GM21528 (cell line): ENCODE measurements around the gene HIBADH.
A peak's percentile ranks its signal among the peaks of the same experiment; 100 is the strongest.
"Not testable (repeated sequence)": the region's sequence is repeated elsewhere in the genome, so short reads cannot be mapped to it uniquely, and the experiment has no call there.

Experiments
- ATAC-seq: cut with Tn5 transposase; IDR thresholded peaks from one replicate; pipeline ENCODE4 v1.9.1; 2021; ENCODE audit warnings: mild to moderate bottlenecking, moderate library complexity; ENCODE audit not compliant: unreplicated experiment, low FRiP score

HIBADH gene

DNA sequence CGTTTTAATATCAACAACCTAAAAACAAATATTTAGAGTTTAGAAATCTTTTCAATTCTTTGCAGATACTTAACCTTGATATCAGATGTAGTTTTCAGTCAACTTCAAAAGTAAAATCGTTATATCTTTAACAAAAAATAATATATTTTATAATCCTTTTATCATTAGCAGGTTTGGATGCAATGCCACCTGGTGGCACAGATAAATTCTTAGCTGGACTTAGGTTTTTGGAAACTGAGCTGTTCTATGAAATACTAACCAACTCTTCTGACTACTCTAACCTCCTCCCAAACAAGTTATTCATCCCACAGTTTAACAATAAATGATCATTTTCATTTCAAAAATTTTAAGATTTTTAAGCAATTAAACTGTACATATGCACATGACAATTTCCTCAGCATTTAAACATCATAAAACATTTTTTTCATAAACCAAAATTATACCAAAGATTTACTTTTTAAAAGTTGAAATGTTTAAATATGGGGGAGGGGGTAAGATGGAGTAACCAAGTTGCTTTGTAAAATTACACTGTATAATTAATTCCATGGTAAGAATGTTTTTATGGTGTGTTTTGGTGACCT, 56.9 kb downstream of the HIBADH start:
- no peak for ATAC-seq

DNA sequence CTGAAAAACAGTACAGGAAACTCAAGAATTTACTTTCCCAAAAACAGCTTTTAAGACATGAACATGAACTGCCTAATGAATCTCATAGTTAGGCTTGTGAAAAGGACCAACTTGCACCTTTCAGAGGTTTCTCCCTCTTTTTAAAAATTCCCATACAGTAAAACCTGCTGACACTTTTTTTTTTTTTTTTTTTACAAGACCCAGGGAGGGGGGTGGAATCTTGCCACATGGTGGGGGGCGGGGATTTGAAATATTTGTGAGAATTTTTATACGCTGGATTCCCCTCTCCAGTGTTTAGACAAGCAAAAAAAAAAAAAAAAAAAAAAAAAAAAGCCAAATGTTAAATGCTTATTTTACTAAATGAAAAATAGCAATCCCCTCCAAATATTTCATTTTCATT, 57.4 kb downstream of the HIBADH start:
- ATAC-seq: no peak

DNA sequence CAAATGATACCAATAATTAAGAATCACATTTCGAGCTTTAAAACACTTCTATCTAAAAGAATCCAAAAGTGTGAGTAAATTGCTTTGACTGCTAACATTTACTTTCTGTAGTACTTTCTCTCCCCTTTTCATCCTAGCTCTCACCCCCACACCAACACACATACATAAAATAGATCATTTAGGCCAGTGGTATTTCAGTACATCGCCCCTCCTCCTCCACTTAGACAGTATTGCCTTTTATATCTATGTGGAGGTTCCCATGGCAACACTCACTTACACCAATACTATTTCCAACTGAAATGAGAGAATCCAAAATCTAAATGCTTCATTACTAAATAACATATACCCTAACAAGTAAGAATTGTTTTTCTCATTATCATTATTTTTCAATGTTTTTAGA, 58.9 kb downstream of the HIBADH start:
- no peak for ATAC-seq

DNA sequence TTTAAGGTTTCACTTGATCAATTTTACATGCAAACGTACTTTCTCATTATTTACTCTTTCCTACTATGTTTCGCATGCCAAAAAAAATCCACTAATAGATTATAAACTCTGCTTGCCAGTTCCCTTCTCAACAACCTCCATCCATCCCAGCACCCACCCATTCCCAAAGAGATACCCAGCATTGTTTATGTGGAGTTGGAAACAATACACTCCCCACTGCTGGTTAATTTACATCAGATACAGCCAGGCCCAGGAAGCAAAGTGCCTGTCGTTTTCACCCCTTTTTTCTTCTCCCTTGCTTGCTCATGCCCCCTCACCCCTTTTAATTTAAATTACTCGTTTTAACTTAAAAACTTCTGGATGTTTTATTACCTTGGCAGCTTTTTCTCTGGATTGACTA, 59.9 kb downstream of the HIBADH start:
- no peak for ATAC-seq

DNA sequence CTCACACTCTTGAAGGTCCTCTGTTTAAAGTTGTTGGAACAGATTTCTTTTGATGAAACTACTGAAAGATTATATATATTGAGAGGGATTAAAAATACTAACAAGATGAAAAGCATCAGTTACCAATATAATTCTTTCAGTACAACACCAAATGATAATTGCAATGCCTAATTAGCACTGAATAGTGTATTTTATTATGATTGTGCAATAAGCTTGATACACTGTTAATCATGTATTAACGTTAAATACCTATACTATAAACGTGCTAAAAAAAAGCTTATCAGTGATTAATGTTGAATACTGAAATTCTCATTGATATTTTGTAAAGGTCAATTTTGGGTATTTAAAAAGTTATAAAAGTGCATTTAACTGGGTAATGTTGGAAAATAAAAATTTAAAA, 61.5 kb downstream of the HIBADH start:
- ATAC-seq: no peak

DNA sequence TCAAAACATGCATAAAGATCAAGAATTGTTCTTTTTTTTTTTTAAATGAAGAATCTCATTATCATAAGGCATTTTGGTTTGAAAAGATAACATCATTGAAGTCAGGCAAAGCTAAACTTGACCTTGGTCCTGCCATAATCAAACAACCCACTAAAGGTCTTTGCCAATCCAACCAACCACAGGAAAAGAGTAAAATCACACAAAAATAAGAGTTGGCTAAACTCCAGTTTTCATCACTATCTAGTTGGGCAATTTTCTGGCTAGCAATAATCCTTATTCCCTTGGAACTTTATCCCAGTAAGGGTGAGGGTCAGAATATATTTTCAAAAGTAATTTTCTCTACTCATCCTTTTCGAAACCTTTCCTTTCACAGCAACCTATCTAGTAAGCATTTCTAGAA, 62.4 kb downstream of the HIBADH start:
- ATAC-seq: no peak

DNA sequence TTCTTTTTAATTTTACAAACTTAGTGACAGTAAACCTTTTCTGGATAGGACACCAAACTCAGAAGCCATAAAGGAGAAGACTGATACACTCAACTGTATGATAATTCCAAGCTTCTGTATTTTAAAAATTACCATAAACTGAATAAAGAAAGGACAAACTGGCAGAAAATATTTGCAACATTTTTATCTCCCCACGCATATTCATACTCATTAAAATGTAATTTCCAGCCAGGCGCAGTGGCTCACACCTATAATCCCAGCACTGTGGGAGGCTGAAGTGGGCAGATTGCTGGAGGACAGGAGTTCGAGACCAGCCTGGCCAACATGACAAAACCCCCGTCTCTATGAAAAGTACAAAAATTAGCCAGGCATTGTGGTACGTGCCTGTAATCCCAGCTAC, 67.7 kb downstream of the HIBADH start:
- no peak for ATAC-seq

DNA sequence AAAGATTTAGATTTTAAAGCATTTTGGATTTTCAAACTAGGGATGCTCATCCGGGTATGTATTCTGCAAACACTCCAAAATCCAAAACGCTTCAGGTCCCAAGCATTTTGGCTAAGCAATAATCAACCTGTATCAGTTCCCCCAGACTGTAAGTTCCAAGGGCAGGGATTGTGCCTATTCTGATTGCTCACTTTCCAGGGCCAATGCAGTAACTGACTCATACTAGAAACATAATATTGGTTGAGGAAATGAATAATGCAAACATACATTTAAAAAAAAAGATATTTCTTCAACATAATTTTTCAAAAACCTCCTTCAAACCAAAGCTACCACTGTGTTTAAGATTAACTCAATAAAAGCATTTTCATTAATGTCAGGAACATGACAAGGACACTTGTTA, 69.5 kb downstream of the HIBADH start:
- no peak for ATAC-seq

DNA sequence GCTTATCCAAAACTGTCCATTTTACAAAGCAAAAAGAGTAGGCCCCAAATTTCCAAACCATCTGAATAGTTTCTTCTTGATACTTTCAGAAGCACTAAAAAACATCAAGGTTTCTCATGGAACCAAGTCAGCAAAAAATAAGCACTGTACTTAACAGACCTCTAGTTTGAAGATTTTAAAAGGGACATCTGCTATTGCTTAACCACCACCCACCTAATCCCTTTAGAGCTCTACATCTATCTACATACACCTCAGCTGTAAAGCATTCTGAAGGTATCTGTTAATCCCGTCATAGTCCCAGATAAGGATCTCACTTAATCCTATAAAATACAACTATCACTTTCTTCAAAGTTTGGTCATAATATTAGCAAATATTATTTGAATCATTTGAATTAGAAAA, 72.3 kb downstream of the HIBADH start:
- no peak for ATAC-seq

DNA sequence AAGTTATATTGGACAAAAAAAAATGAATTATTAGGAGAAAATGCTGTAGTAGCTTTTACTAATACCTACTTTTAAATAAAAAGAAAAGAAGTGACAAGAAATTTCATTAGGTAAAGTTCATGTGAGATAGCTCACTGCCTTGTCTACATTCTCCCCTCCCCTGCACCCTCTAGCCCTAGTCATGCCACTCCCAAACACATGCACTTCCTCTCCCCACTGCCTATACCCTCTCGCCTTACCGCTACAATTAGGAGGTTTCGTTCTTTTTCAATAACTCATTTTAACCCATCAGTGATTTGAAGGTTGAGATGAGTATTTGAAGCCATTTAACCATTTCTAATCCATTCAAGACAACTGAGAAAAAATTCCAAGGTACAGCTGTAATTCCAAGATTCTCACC, 75.3 kb downstream of the HIBADH start:
- ATAC-seq: no peak

DNA sequence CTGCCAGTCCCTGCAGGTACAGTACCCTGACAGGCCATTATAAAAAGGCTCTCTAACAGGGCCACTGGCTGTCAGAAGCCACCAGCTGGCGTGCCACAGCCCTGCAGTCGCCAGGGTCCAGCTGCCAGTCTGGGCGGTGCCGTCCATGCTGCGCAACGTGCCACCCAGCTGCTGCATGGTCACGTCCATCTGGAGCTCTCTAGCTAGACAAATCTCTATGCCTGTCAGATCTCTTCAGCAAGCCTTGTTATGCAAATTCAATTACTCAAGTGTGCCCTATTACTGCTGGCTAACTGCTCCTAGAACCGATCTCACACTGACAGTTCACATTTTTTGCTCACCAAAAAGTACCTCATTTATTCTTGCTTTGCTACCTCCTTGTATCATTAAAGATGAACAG, 75.9 kb downstream of the HIBADH start:
- peak; percentile 92 for ATAC-seq

DNA sequence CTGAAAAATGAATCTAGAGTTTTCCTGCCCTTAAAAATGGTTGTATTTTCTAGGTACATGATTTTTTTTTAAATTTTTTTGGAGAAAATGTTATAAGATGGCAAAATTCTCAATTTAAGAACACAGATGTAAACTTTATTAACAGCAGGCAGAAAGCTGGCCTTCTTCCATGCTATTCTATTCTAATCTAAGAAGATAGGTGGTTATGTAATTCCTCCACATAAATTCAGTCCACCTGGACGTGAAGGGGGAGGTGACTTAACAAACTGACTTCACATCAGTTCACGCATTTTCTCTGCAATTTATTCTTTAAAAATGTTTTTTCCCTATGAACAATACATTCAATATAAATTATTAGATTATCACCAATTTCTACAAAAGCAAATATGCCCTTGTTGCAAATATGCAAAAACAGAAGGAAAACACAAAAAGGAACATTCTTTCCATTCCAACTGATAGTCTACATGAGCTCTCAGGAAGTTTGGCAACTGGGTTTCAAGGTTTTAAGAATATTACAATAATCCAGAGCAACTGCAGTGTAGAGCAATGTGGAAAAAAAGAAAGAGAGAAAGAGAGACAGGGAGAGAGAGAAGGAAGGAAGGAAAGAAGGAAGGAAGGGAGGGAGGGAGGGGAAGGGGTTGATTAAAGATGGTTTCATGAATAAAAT, 76.8 kb downstream of the HIBADH start:
- ATAC-seq: no peak

DNA sequence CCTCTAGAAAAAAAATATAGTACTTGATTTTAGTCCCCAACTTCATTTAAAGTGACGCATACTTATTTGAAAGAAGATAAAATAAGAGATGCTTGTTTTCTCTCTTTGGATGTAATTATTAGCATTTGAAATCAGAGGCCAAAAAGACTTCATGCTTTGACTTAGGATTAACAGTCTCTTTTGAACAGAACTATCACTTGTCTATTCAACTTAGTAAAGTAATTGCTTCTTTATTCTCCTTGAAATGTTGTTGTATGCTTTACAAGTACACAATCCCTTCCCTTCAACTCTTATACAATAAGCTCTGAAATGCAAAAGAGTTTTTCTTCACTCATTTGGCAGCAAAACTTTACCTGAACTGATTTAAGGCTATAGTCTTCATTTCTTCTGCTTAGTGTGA, 80.8 kb downstream of the HIBADH start:
- no peak for ATAC-seq

DNA sequence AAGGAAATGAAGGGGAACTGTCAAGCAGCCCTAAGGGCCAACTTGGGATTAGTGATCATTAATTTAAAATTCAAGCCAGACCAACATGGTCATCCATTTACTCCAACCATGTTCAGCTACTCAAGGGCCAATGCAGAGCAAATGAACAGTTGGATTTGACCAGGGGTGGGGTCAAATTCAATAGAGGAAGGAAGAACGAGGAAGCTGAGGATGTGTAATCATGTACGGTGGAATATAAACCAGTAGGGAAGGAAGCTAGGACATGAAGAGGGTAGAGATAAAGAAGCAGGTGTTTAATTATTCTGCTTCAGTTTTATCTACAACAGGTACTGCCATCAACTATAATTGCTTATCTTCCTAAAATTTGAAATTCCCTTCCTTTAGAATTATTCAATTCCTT, 81.6 kb downstream of the HIBADH start:
- ATAC-seq: no peak

DNA sequence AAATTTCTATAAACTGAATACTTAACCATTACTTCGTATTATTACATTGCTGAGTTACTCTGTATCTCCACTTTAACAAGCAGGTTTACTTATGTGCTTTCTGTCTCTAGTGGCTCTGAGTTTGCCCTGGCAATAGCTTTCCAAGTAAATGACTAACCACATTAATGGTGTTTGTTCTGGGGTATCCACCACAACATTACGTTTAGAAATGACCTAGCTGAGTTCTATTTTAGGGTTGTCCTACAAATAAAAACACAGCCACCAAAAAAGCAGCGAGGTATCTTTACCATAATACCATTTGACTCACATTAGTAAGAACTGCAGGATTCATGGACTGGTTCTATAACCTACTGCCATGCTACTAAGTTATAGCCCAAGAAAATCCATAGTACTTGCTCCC, 83.1 kb downstream of the HIBADH start:
- ATAC-seq: no peak

DNA sequence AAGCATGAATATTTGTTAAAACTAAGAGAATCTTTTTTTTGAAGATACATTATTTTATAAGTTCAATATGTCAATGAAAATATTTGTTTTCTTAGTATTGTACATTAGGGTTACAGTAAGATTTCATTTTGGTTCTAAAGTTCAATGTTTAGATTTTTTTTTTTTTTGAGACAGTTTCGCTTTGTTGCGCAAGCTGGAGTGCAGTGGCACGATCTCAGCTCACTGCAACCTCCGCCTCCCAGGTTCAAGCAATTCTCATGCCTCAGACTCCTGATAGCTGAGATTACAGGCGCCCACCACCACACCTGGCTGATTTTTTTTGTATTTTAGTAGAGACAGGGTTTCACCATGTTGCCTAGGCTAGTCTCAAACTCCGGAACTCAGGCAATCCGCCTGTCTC, 84.5 kb downstream of the HIBADH start:
- ATAC-seq: not testable (repeated sequence)

DNA sequence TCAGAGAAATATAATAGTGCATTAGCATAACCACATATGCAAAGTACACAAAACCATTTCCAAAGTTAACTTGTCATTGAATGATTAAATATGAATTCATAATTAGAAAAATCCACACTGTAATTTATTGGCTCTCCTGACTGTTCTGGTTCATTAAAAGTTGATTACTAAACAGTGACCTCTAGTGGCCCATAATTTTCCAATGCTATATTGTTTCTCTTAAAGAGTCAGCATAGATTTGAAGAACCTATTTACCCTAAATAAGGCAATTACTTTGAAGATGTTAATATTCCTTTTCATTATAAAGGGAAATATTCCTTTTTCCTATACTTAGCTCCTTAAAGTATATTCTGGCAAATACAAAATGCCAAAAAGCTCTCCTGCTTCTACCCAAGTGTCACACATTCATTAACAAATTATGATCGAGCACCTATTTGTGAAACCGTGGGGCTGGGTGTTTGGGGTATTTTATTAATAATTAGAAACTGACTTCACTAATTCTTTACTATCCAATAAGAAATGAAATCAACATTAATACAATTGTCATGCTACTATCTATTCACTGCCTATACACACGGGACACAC, 86.2 kb downstream of the HIBADH start:
- no peak for ATAC-seq

DNA sequence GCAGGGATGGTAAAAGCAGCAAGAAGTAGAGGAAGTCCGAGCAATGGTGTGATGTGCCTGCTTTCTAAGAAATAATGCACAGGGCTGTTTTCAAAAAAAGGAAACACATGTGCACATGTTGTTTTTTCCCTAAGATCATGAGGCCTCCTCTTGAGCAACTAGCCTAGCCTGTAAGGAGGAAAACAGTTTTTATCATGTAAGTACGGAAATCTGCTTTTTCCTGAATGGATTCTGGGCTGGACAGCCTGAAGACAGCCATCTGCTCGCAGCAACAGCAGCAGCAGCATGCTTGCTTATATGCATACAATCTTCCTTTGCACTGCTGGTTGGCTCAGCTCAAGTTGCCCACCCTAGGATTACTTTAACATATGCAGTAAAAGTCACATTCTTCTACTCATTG, 87.1 kb downstream of the HIBADH start:
- no peak for ATAC-seq

DNA sequence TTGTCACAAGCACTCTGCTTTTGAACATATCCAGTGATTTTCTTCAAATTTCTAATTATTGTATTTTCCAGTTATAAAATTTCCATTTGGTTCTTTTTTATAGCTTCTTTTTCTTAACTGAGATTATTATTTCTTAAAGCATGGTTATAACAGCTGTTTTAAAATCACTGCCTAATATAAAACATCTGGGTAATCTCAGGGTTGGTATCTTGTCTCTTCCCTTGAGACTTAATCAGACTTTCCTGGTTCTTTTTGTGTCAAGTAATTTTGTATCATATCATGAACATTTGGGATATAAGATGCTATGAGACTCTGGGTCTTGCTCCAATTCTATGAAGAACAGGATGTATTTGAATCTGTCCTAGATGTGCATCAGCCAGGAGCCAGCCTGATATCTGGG, 93.6 kb downstream of the HIBADH start:
- no peak for ATAC-seq

DNA sequence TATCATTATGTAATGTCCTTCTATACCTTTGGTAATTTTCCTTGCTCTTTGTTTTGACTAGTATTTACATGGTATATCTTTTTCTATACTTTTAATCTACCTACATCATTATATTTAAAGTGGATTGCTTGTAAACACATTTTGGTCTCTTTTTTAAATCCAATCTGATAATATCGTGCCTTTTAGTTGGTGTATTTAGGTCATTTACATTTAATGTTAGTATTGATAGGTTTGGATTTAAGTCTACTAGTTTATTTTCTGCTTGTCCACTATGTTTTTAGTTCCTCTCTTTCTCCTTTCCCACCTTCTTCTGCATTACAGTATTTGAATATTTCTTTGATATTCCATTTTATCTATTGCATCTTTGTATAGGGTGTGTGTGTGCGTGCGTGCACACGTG, 95.4 kb downstream of the HIBADH start:
- no peak for ATAC-seq

DNA sequence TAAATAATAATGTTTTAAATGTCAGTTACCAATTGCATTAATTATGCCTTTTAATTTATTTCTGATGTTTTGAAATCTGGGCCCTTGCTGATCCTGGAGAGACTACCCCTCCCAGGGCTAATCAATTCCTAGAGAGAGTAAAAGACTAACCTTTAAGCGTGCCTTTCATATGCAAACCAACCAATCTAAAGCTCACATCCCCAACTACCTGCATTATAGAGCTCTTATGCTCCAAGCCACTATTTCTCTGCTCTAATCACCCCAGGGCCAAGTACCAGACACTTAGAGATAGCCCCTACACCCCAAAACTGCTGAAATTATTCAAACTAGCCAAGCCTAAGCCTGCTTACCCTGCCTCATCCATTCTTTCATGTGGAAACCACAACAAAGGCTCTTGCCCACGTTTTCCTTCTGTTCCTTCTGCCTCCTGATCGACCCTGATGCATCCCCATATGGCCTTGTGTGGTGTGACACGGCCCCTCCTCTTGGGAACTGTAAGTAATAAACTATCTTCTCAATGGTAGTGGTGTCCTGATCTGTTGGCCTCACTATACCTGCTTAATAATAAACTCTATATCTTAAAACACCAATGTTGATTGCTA, 97.7 kb downstream of the HIBADH start:
- no peak for ATAC-seq

DNA sequence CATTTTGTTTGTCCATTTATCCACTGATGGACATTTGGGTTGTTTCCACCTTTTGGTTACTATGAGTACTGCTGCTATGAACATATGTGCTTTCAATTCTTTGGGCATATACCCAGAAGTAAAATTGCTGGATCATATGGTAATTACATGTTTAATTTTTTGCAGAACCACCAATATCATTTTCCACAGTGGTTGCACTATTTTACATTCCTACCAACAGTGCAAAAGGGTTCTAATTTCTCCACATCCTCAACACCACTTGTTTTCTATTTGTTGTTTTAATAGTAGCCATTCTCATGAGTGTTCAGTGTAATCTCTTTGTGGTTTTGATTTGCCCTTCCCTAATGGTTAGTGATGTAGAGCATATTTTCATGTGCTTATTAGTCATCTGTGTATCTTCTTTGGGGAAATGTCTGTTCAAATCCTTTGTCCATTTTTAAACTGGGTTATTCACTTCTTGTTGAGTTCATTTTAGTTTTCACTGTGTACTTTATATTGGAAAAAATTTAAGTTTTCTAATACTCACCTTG, 101.9 kb downstream of the HIBADH start:
- ATAC-seq: no peak
